K562 (cell line): ENCODE results near the gene CCDC178. TPM values are rescaled to one million over a fixed set of nuclear protein-coding genes. Genes with fewer than 3 reads are reported as not detected.

Experiments
- ATAC-seq: fragments of 200-7000 bp; cut with Tn5 transposase; 3 replicates; pipeline ENCODE4 v1.9.1; 2020; ENCODE audit warnings: moderate library complexity
- BruUV-seq: library from RNA; stranded (reverse); fragments of 400-500 nt; replicated peaks from 2 replicates; lab custom pipeline; 2021; lab: Mats Ljungman, UMichigan
- CTCF ChIA-PET: fragments of 300-600 bp; formaldehyde crosslinking; extraction: SDS; loops from one replicate; lab custom pipeline; 2021; ENCODE audit warnings: low intra/inter-chr PET ratio; lab: Yijun Ruan, JAX
- POLR2A ChIA-PET: fragments of 300-600, 350-650 bp; sonication (Branson Sonifier 250); formaldehyde crosslinking; extraction: SDS; loops from one replicate; lab custom pipeline; 2021; ENCODE audit warnings: antibody characterized with exemption, inconsistent platforms; lab: Yijun Ruan, JAX
- DNase-seq, 4 experiments: peaks; one replicate each; pipeline versions ENCODE4 v3.0.0 to v3.0.0-alpha.2; 2011 to 2018; ENCODE audit warnings: low spot score in 3 of 4, mixed read lengths in 3 of 4; ENCODE audit errors: extremely low read depth in 1 of 4
- FAIRE-seq: peaks from 2 replicates; lab custom pipeline; 2011; peaks lifted over from hg19 to GRCh38; lab: Jason Lieb, UNC
- H2AFZ ChIP-seq: 2 replicates; pipeline ENCODE4 v1.6.0; 2011; ENCODE audit warnings: low read depth, low read length, control low read depth, inconsistent platforms
- H3K27ac ChIP-seq: fragments of 200-600 bp; 3 replicates; pipeline ENCODE4 v1.8.0; 2011; ENCODE audit warnings: low read depth, mild to moderate bottlenecking, control low read depth, inconsistent platforms, low read length, moderate library complexity, mixed read lengths; ENCODE audit errors: extremely low read depth
- H3K27me3 ChIP-seq, 2 experiments: fragments of 300-600 bp in 1 of 2; 2 replicates in 1 of 2; 3 replicates in 1 of 2; pipeline versions ENCODE4 v1.6.0 to v1.8.0; 2011; ENCODE audit warnings: inconsistent platforms in 2 of 2, low read length in 2 of 2, mild to moderate bottlenecking in 1 of 2, mixed read lengths in 1 of 2, moderate library complexity in 1 of 2; ENCODE audit not compliant: control insufficient read depth in 2 of 2, insufficient read depth in 2 of 2
- H3K36me3 ChIP-seq: fragments of 300-600 bp; 3 replicates; pipeline ENCODE4 v1.8.0; 2011; ENCODE audit warnings: mild to moderate bottlenecking, low read length, inconsistent platforms; ENCODE audit not compliant: control insufficient read depth, insufficient read depth
- H3K4me1 ChIP-seq, 2 experiments: fragments of 200-600 bp in 1 of 2; replicated peaks in 1 of 2; 2 replicates in 1 of 2; 3 replicates in 1 of 2; pipeline versions ENCODE4 v1.5.1 to v1.8.0; 2011; ENCODE audit warnings: inconsistent platforms in 2 of 2, low read length in 2 of 2, mild to moderate bottlenecking in 1 of 2, mixed read lengths in 1 of 2, moderate library complexity in 1 of 2; ENCODE audit not compliant: control insufficient read depth in 2 of 2, insufficient read depth in 2 of 2
- H3K4me2 ChIP-seq: 2 replicates; pipeline ENCODE4 v1.6.1; 2011; ENCODE audit warnings: low read length, control low read depth, inconsistent platforms, mixed read lengths; ENCODE audit not compliant: insufficient read depth
- H3K4me3 ChIP-seq: fragments of 200-600 bp; sonication (generic), shearing (Covaris generic); 2 replicates; pipeline ENCODE4 v1.5.1; 2016; ENCODE audit warnings: control low read depth, inconsistent platforms
- H3K79me2 ChIP-seq: fragments of 200-600 bp; 3 replicates; pipeline ENCODE4 v1.8.0; 2011; ENCODE audit warnings: low read length, inconsistent platforms; ENCODE audit not compliant: control insufficient read depth, insufficient read depth
- H3K9ac ChIP-seq, 2 experiments: 2 replicates each; pipeline versions ENCODE4 v1.6.0 to v1.6.1; 2011; ENCODE audit warnings: low read depth in 2 of 2, low read length in 2 of 2, control low read depth in 1 of 2, inconsistent platforms in 1 of 2, mild to moderate bottlenecking in 1 of 2, mixed read lengths in 1 of 2; ENCODE audit not compliant: insufficient read depth in 1 of 2
- H3K9me1 ChIP-seq: one replicate; pipeline ENCODE4 v1.6.0; 2011; ENCODE audit warnings: inconsistent platforms, mild to moderate bottlenecking, low read length, moderate library complexity; ENCODE audit not compliant: control insufficient read depth, insufficient read depth
- H3K9me3 ChIP-seq: replicated peaks from 2 replicates; pipeline ENCODE4 v1.5.1; 2011; ENCODE audit warnings: low read depth, low read length, inconsistent platforms; ENCODE audit not compliant: control insufficient read depth, insufficient read depth
- H4K20me1 ChIP-seq: replicated peaks from 2 replicates; pipeline ENCODE4 v1.6.1; 2011; ENCODE audit warnings: low read length, inconsistent platforms, mixed read lengths; ENCODE audit not compliant: control insufficient read depth, insufficient read depth
- ARNT ChIP-seq, 2 experiments: fragments of 450-650 bp; IDR thresholded peaks; 2 replicates each; pipeline ENCODE4 v1.6.1; 2016; ENCODE audit warnings: mild to moderate bottlenecking in 1 of 2
- HDAC8 ChIP-seq: fragments of 450-650 bp; IDR thresholded peaks from 2 replicates; pipeline ENCODE4 v1.6.1; 2016; ENCODE audit warnings: mild to moderate bottlenecking, missing genetic modification characterization, moderate library complexity, missing compliant biosample characterization
- ID3 ChIP-seq, 2 experiments: fragments of 250-450 bp in 1 of 2; fragments of 450-650 bp in 1 of 2; sonication (Bioruptor Pico) in 1 of 2; IDR thresholded peaks; 2 replicates each; pipeline versions ENCODE4 v1.6.1 to v1.8.0; 2016 to 2021; ENCODE audit warnings: mild to moderate bottlenecking in 2 of 2, moderate library complexity in 2 of 2, missing compliant biosample characterization in 1 of 2, missing genetic modification characterization in 1 of 2
- IRF9 ChIP-seq: fragments of 450-650 bp; IDR thresholded peaks from 2 replicates; pipeline ENCODE4 v1.6.1; 2016; ENCODE audit warnings: missing biosample characterization, missing genetic modification characterization
- ZNF512 ChIP-seq: IDR thresholded peaks from 2 replicates; pipeline ENCODE4 v1.6.1; 2016; ENCODE audit warnings: missing genetic modification characterization, missing compliant biosample characterization
- in situ Hi-C: fragments of 300-500 bp; cut with MboI; formaldehyde crosslinking; loops from 4 replicates; pipeline ENCODE4 v1.15.0; 2018; ENCODE audit warnings: inconsistent platforms, mixed read lengths
- intact Hi-C: fragments of 100-400 bp; cut with micrococcal nuclease; formaldehyde crosslinking; loops from 2 replicates; pipeline ENCODE4 v1.14.2; 2022
- polyA plus RNA-seq, 8 experiments: library from polyadenylated mRNA; depleted of rRNA in 4 of 8; stranded (reverse) in 5 of 8; unstranded in 3 of 8; fragments of >200 nt; fragmentation: Nextera tagmentation in 2 of 8; fragmentation: Illumina TruSeq in 1 of 8; extraction: Ambion mirVana in 2 of 8; extraction: Trizol in 1 of 8; gene quantifications; 2 replicates each; pipeline versions ENCODE4 v1.2.1 to v1.2.3, GENCODE V29; 2011 to 2014; ENCODE audit warnings: inconsistent platforms in 1 of 8, missing spikeins in 1 of 8
- total RNA-seq, 7 experiments: library from RNA; depleted of rRNA in 6 of 7; stranded (reverse); fragments of >200 nt in 6 of 7; fragmentation: Illumina TruSeq in 2 of 7; extraction: Trizol in 2 of 7; gene quantifications; 2 replicates each; pipeline versions ENCODE4 v1.2.1 to v1.2.3, GENCODE V29; 2011 to 2021; ENCODE audit warnings: low replicate concordance in 1 of 7

Gene CCDC178
- total and polyA plus RNA-seq, 9 of the 15 experiments (the other 6 are each of a cell fraction or from before 2014, with no cell fraction given): 0.12 to 0.47 (median 0.15) TPM; not detected in 6

GRCh38 chr18:33277431-33277830 is 163.1 kb downstream of the CCDC178 start:
- POLR2A ChIA-PET: no interaction called here
- intact Hi-C loops: no loop called here
- no peak overlapping the region for H3K27ac ChIP-seq
- TF ChIP-seq ARNT (IDR thresholded peaks at IDR 0.05) (no peak), IRF9 (tag) (no peak), ID3 (CRISPR knock-in tag; IDR thresholded peaks at IDR 0.05) (no peak), ID3 (tag; IDR thresholded peaks at IDR 0.05) (no peak), ZNF512 (tag) (no peak), HDAC8 (tag) (no peak)
- TF ChIP-seq, all 486 proteins: peak for 0
- Histone ChIP-seq H3K79me2 (no peaks in the 10 kb centered on the region), H3K9me3 (0 out of 2 replicates have a peak, but pooled peaks cover 2% of the 10 kb centered on the region), H3K36me3 (no peaks in the 10 kb centered on the region), H3K4me3 (no peak overlapping the region), H4K20me1 (no peaks in the 10 kb centered on the region), H3K9me1 (no peaks in the 10 kb centered on the region), H3K4me2 (no peak overlapping the region), H3K27me3 (no peaks in the 10 kb centered on the region), H3K4me1 (no peaks in the 10 kb centered on the region), H2AFZ (no peak overlapping the region), H3K9ac (no peak overlapping the region)
- DNase-seq (no peak), FAIRE-seq (no peak), ATAC-seq (no peak)
- CTCF ChIA-PET: no interaction called here
- BruUV-seq: no TSS peak
- in situ Hi-C loops: no loop called here
